GM10847 (cell line): Measurements from ENCODE around the gene FAM20C.

Source experiments
- POLR2A ChIP-seq: IDR thresholded peaks from 2 replicates; pipeline ENCODE4 v1.6.1; 2011; ENCODE audit not compliant: insufficient read length; ENCODE audit errors: extremely low read depth

The FAM20C gene

DNA sequence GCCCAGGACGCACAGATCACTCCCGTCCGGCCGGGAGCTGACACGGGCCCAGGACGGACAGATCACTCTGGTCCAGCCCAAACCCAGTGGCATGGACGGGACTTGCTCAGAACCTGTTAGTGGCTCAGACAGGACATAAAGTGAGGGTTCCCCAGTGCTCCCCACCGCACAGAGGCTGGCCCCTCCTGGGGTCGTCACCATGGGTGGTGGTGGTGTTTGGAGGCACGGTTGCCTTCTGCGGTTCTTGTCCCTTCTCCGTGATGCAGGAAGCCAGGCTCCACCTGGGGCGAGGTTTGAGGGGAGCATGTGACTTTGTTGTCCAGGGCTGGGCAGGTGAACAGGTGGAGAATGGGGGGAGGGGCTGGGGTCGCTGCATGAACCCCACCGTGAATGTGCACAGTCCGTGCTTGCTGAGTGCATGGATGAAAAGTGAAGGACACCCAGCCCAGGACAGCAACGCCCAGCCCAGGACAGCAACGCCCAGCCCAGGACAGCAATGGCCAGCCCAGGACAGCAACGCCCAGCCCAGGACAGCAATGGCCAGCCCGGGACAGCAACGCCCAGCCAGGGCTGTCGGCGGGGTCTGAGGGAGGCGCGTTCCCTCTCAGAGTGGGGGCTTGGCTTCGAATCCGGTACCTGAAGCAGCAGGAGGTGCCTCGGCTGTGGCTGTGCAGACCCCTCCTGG lies 26.7 kb downstream of the FAM20C start:
- TF ChIP-seq POLR2A: no peak

DNA sequence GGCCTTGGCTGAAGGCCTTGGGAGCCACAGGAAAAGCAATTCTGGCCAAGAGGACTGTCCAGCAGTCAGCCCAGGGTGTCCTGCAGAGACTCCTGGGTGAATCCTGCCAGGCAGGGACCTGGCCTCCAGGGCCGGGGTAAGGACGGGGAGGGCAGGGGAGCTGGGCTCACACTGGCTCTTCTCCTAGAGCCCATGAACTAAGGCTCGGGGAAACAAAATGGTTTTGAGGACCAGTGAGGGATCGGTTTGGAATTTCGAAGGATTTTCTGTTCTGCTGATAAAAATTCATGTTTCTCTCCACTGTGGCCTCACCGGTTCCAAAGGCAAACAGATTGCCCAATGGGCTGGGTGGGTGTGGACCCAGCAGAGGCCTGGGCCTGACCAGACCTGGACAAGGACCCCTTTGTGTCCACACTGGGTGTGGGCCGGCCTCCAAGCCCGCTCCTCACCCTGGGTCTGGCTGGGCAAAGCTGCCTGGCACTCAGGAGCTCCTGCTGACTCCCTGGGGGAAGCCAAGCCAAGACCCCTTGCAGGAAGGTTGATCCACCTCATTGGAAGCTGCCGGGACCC lies 27.3 kb downstream of the FAM20C start:
- TF ChIP-seq POLR2A: no peak

DNA sequence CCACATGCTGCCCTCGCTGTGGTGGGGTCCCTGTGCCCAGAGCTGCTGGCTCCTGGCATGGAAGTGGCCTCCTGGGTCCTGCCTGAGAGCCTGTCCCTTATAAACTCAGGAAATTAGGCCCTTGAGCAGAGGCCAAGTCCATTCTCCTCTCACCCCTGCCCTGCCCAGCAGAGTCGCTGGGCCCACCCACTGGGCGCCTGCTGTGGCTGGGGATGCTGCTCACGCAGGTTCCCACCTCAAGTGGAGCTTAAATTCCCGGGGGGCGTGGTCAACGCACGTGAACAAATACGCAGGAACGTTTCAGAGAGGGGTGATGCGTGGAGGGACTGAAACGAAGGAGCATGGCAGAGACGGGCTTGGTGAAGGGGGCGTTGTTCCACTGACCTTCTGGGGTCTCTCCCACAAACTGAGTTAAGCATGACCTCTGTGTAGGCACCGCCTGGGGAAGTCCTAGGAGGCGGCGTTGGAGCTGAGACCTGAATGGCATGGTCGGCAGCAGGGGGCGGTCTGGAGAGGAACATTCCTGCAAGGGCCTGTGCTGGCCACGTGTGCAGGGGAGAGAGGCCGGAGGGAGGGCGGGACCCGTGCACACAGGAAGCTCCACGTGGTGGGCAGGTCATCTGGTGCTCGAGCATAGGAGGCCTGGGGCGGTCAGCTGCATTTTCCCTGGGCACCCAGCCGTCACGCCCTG lies 27.9 kb downstream of the FAM20C start:
- no peak for TF ChIP-seq POLR2A

DNA sequence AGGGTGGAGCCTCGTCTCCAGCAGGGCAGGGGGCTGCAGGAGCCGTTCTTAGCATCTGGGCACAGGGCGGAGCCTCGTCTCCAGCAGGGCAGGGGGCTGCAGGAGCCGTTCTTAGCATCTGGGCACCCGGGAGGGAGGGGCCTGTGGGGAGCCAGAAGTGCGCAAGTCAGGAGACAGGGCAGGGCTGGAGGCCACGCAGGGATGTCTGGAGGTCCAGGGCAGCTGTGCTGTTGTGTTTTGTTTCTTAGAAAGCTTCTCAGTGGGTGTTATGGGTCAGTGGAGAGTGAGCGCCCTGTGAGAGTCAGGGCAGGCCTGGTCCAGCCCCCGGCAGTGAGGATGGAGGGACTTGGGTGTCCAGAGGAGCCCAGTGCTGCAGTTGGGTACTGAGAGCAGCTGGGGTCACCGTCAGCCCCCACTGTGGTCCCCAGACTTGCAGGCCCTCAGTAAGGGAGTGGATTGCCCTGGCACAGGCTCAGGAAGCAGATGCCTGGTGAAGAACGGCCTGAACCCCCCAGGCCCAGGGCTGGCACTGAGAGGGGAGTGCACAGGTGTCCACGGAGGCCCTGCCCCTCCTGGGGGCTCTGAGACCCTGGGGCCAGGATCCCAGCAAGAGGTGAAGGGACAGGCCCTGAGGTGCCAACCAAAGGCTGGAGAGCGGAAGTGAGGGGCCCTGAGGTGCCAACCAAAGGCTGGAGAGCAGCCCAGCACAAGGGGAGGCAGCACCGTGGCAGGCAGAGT lies 29.8 kb downstream of the FAM20C start:
- TF ChIP-seq POLR2A: no peak

DNA sequence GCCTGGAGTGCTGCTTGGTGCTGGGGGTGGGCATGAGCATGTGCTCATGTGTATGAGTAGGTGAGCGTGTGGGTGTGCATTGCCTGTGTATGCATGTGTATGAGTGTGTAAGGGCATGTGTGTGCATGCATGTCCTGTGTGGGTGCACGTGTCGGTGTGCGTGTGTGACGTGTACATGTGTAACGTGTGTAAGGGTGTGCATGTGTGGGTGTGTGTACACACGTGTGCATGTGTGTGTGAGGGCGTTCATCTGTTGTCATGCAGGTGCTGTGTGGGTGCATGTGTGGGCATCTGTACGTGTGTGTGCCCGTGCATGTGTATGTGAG lies 30.3 kb downstream of the FAM20C start:
- no peak for TF ChIP-seq POLR2A

DNA sequence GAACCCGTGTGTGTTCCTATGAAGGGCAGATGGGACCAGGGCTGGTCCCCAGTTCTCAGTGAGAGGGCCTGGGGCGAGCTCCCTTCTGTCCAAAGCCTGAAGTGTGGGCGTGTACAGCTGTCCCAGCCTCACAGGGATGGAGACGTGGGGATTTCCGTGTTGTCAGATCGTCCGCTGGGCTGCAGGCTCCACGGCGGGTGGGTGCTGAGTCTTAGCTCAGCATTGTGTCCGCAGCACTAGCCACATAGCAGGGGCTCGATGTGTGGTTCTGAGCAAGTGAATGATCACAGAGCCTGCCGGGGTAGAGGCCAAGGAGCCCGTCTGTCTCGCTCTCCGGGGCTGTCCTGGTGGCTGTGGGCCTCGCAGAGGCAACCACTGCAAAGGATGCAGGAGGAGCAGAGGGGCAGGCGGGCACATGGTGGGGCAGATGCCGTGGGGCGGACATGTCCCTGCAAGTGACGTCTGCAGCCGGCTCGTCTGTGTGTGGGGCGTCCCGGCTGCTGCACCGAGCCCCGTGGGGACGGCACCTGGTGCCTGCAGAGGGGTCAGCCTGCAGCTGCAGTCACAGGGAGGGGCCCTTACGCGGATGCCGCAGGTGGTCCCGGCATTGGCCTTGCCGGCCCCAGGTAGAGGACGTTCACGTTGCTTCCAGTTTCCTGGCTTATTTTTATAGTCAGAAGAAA lies 30.9 kb downstream of the FAM20C start:
- TF ChIP-seq POLR2A: no peak

DNA sequence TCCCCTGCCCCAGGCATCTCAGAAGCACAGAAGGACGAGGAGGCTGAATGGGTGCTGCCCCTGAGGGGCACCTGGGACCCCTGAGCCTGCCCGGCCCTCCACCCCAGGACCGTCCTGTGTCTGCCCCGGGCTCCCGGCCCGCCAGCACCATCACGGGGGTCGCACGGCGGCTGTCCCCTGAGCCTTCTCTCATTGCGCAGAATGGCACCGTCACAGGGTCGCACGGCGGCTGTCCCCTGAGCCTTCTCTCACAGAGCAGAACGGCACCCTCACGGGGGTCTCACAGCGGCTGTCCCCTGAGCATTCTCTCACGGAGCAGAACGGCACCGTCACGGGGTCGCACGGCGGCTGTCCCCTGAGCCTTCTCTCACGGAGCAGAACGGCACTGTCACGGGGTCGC lies 31.5 kb downstream of the FAM20C start:
- TF ChIP-seq POLR2A: no peak

DNA sequence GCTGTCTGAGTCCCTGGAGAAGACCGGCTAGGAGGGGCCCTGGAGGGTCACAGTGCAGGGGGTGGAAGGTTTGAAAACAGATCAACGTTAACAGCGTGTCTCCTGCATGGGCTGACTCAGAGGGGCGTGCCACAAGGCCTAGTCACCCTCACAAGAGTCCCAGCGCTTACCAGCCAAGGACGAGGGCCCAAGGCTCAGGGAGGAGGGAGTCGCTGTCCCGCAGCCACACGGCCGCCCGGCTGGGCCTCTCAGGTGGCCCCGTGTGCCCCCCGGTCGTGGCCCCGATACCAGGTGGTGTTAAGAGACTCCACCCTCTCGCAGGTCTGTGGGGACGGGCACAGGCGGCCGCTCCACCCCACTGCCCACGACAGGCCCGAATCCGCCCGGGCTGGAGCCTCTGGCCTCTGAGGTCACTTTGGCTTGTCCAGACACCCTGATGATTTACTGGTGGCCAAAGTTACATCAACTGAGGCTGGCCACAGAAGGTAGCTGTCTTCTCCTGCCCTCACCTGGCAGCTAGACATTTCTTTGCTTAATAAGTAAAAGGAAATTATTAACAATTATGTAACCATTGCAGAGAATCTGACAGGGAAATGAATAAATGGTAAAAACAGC lies 34.0 kb downstream of the FAM20C start:
- no peak for TF ChIP-seq POLR2A

DNA sequence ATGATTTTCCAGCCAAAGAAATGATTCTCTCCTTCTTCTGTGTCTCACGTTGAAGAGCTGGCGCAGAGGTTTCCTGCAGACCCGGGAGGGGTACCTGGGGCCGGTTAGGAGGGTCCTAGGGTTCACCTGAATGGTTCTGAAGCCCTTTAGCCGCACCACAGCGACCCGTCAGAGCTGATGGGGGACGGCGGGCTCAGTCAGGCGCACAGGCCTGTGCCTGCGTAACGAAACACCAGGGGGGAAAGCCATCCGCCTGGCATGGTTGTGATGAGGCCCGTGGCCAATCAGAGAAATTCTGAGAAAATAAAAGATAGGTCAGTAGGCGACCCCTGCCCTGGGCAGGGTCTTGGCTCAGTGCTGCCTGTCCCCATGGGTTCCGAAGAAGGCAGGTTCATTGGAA lies 35.6 kb downstream of the FAM20C start:
- TF ChIP-seq POLR2A: no peak

DNA sequence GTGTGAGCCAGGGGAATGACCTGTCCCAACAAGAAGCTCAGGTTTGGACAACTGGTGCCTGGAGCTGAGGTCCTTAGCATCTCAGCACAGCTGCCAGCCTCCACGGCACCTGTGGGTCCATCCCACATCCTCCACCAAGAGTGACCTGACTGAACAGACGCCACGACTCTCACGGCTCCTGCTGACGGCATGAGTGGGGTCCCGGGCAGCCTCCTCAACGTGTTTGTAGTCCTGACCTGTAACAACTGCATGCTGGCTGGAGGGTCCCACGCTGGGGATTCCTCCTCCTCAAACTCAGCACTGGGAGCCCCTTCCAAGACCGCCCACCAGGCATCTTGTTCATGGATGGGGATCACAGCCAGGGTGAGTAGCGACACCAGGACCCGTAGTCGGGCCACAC lies 36.2 kb downstream of the FAM20C start:
- no peak for TF ChIP-seq POLR2A

DNA sequence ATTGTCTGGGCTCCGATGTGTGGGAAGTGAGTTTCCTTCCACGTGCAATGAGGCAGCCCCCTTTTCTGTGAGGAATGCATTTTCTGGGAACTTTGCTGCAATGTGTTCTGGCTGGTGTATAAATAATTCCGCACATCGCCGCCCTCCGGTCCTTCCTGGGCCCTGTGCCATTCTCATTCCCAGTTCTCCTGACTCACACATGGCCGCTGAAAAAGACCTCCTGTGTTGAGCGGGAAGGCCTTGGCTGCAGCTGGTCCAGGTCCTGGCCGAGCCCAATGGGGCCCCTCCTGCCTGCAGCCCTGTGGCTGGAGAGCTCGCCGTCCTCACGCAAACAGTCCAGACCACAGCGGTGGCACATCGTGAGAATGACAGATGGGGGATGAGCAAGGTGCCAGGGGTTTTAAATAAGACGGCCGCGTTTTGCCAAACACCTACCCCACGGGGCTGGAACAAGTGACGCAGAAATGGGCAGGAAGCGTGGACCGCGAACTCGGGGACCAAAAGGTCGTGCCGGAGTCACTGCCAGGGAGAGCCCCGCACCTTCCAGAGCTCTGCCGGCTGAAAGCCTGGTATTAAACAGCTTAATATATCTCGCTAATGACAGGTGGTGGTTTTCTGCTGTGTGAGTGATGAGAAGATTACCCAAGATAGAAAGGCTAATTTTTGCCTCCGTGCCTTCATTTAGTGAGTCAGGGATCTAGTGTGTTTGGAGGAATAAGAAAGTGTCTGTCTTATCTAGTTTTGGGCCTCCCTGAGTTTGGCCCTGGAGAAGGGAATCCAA lies 37.0 kb downstream of the FAM20C start:
- TF ChIP-seq POLR2A: no peak

DNA sequence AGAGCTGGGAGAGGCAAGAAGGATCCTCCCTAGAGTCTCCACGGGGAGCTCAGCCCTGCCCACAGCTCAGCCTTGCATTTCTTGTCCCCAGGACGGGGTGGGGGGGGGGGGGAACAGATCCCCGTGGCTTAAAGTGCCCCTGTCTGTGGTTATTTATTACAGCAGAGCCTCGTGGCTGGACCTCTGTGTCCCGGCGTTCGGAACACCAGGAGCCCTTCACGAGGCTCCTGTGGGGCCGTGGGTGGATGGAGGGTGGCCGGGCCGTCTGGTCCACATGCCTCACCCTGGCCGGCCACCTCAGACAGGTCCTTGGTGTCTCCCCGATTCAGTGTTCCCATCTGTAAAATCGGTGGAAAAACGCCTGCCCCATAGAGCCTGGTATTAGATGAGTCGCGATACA lies 37.9 kb downstream of the FAM20C start:
- TF ChIP-seq POLR2A: no peak

DNA sequence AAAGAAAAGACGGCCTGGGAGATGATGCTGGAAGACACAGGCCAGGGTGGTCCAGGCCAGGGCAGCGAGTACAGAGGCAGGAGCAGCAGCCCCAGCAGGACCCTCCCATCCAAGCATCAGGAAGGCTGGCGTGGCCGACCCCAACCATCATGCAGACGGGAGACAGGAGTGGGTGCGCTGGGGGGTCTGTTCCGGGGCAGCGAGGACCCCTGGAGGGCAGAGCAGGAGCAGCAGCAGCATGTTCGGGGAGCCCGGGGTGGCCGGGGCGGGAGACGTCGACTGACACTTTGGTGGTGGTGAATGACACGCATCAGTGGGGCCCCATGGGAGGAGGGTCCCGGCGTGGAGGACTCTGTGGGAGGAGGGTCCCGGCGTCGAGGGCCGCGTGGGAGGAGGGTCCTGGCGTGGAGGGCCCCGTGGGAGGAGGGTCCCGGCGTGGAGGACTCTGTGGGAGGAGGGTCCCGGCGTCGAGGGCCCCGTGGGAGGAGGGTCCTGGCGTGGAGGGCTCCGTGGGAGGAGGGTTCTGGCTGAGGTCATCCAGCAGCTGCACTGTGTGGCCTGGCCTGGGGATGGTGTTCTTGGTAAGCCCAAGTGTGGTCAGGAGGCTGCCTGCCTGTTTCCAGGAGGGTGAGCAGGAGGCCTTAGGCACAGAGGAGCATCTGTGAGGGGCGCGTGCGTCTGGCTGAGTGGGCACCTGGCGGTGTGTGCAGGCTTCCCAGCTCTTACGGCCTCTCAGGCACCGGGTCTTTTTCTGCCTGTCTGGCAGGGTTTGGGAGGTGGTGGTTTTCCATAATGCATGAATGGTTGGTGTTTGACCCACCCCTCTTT lies 38.9 kb downstream of the FAM20C start:
- TF ChIP-seq POLR2A: no peak
